Activated T-cell treated with anti-CD3 and anti-CD28 coated beads, Interleukin-2, amount 50 U/mL, for 1 hour (primary cell): ENCODE measurements around the gene TMPRSS13.
"Not testable (repeated sequence)": the region's sequence is repeated elsewhere in the genome, so short reads cannot be mapped to it uniquely, and the experiment has no call there.

ENCODE experiments used
- DNase-seq: peaks from one replicate; pipeline ENCODE4 v3.0.0-alpha.2; 2020

The TMPRSS13 gene

GRCh38 chr11:117928446-117929141 lies 608 bp downstream of the TMPRSS13 start:
- DNase-seq, result no peak

GRCh38 chr11:117927926-117928325 lies 1.3 kb downstream of the TMPRSS13 start:
- DNase-seq, result no peak

GRCh38 chr11:117926166-117926565 lies 3.0 kb downstream of the TMPRSS13 start:
- DNase-seq, result not testable (repeated sequence)

- no peak for DNase-seq
Observed at GRCh38 chr11:117925198-117925925, 3.8 kb downstream of the TMPRSS13 start.

GRCh38 chr11:117924631-117925170 lies 4.5 kb downstream of the TMPRSS13 start:
- no peak for DNase-seq

GRCh38 chr11:117923773-117924172 lies 5.4 kb downstream of the TMPRSS13 start:
- no peak for DNase-seq

GRCh38 chr11:117923275-117923674 lies 5.9 kb downstream of the TMPRSS13 start:
- DNase-seq, result no peak

GRCh38 chr11:117921893-117922292 lies 7.3 kb downstream of the TMPRSS13 start:
- DNase-seq, result no peak

GRCh38 chr11:117921456-117921855 lies 7.7 kb downstream of the TMPRSS13 start:
- no peak for DNase-seq

GRCh38 chr11:117919781-117920221 lies 9.4 kb downstream of the TMPRSS13 start:
- no peak for DNase-seq

GRCh38 chr11:117919341-117919740 lies 9.9 kb downstream of the TMPRSS13 start:
- no peak for DNase-seq

GRCh38 chr11:117918366-117919255 lies 10.6 kb downstream of the TMPRSS13 start:
- no peak for DNase-seq

- no peak for DNase-seq
Observed at GRCh38 chr11:117917591-117918151, 11.5 kb downstream of the TMPRSS13 start.

- no peak for DNase-seq
Observed at GRCh38 chr11:117916956-117917355, 12.2 kb downstream of the TMPRSS13 start.

GRCh38 chr11:117915672-117916235 lies 13.4 kb downstream of the TMPRSS13 start:
- no peak for DNase-seq

- DNase-seq, result no peak
Observed at GRCh38 chr11:117914991-117915618, 14.1 kb downstream of the TMPRSS13 start.

GRCh38 chr11:117914398-117914761 lies 14.8 kb downstream of the TMPRSS13 start:
- DNase-seq, result no peak

GRCh38 chr11:117913736-117914397 lies 15.3 kb downstream of the TMPRSS13 start:
- no peak for DNase-seq

GRCh38 chr11:117912497-117912896 lies 16.7 kb downstream of the TMPRSS13 start:
- no peak for DNase-seq

- no peak for DNase-seq
Observed at GRCh38 chr11:117911694-117912093, 17.5 kb downstream of the TMPRSS13 start.

- DNase-seq, result no peak
Observed at GRCh38 chr11:117910941-117911655, 18.1 kb downstream of the TMPRSS13 start.
